Measurements from ENCODE around the gene MMRN2. TPM values are rescaled to one million over a fixed set of nuclear protein-coding genes. Genes with fewer than 3 reads are reported as not detected.

The MMRN2 gene
- total RNA-seq, 1 experiment from 2014 or later, result not detected

DNA sequence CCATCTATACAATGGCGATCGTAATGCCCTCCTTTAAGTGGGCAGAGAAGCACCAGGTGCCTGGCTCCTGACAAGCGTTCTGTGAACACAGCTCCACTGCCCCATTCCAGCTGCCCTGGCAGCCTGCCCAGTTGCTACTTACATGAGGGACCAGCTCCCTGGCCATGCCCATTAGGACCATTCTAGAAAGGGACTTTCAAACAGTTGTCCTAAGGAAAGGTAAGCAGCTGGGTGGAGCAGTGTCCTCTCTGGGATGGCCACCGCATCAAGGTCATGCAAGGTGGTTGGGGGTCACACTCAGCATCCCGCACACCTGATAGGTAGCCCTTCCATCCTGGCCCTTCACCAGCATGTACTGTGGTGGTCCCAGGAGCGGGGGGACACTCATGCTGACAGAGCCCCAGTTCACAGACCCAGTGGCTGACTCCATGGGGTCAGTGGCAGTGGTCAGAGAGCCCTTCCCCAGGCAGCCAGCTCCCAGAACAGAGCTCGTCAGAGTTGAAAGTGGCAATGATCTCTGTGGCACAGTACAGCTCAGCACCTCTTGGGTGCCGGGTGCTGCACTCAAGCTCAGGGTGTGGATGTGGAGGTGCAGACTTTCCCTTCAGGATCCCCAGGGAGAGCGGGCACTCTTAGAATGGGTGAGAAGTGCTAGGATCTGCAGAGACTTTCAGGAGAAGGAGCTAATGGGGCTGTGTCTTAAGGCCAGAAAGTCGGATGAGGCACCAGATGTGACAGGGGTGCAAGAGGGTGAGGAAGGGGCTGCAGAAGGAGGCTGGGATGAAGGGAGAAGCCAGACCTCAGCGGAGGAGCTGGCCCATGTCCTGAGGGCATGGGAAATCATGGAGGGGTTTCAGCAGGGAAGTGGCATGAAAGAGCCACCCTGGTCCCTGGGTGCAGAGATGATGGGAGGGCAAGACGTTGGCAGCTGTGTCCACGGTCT lies 10.9 kb downstream of the MMRN2 start:
- ChIA-PET POLR2A (ENCODE audit: low non-redundant PET) (no interaction called here), CTCF (no interaction called here)
- no peak for DNase-seq (ENCODE audit: low spot score)
- no TSS peak for BruUV-seq (replicated peaks)
- H3K4me3 ChIP-seq (ENCODE audit: low read depth, low read length, poor library complexity, severe bottlenecking), result no peak overlapping the region
- no peak for TF ChIP-seq EZH2 (IDR thresholded peaks at IDR 0.05; ENCODE audit: borderline replicate concordance, low read depth, low read length, poor library complexity, severe bottlenecking)
- TF ChIP-seq, protein P1, sequence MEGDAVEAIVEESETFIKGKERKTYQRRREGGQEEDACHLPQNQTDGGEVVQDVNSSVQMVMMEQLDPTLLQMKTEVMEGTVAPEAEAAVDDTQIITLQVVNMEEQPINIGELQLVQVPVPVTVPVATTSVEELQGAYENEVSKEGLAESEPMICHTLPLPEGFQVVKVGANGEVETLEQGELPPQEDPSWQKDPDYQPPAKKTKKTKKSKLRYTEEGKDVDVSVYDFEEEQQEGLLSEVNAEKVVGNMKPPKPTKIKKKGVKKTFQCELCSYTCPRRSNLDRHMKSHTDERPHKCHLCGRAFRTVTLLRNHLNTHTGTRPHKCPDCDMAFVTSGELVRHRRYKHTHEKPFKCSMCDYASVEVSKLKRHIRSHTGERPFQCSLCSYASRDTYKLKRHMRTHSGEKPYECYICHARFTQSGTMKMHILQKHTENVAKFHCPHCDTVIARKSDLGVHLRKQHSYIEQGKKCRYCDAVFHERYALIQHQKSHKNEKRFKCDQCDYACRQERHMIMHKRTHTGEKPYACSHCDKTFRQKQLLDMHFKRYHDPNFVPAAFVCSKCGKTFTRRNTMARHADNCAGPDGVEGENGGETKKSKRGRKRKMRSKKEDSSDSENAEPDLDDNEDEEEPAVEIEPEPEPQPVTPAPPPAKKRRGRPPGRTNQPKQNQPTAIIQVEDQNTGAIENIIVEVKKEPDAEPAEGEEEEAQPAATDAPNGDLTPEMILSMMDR (conservative IDR thresholded peaks at IDR 0.05; ENCODE audit: low read depth, low read length), result no peak
- no peaks in the 10 kb centered on the region for H3K27me3 ChIP-seq (replicated peaks; ENCODE audit: insufficient read depth, low read depth, low read length, poor library complexity)
- H3K27ac ChIP-seq (ENCODE audit: low read depth, low read length, poor library complexity, severe bottlenecking), result no peak overlapping the region
- H3K36me3 ChIP-seq (ENCODE audit: insufficient read depth, low read length, poor library complexity, severe bottlenecking), result no peaks in the 10 kb centered on the region
- no peaks in the 10 kb centered on the region for H3K4me1 ChIP-seq (ENCODE audit: insufficient read depth, low read length, poor library complexity, severe bottlenecking)
- no peaks in the 10 kb centered on the region for H3K9me3 ChIP-seq (ENCODE audit: low read depth, low read length, poor library complexity, severe bottlenecking)
- intact Hi-C loops (cut with micrococcal nuclease; ENCODE audit: unreplicated experiment), result no loop called here

DNA sequence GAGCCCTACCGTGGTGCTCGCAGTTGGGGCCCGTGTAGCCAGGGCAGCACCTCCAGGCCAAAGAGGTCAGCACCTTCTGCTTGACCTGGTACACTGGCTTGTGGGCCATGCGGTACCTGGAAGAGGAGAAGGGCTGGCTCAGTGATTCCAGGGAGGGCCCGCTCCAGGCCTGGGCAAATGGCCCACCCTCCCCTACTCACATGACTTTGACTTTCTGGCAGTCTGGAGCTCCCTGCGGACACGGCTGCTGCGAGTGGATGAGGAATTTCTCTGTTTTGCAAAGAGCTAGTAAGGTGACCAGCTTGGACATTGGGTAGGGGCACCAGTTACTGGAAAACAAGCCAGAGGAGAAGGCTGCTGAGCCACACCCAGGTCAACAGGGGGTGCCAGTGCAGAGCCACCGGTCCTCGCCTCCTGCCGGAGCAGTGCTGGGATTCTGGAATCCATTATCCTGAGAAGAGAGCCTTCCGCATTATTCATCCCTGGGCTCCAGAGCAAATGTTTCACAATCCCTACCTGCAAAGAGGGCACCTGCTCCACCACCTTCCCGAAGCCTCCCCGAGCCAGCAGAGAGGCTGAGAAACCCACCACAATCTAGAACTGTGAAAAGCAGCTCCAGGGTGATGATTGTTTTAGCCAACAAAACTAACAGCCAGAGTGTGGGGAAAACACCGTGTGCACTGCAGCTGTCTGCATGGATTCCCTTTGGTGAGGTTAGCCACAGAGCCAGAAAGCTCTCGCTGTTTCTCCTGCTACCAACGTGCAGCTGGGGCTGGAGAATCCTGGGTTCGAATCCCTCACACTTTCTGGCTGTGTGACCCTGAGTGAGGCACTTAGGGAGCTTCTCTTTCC lies 11.8 kb downstream of the MMRN2 start:
- ChIA-PET CTCF (interaction anchor here (0.5 kb wide), 1 partner anchor 342 kb away, joined by 5 read pairs; no protein-coding TSS in a partner anchor), POLR2A (ENCODE audit: low non-redundant PET) (no interaction called here)
- Histone ChIP-seq H3K4me3 (ENCODE audit: low read depth, low read length, poor library complexity, severe bottlenecking) (no peak overlapping the region), H3K27me3 (replicated peaks; ENCODE audit: insufficient read depth, low read depth, low read length, poor library complexity) (no peaks in the 10 kb centered on the region), H3K27ac (ENCODE audit: low read depth, low read length, poor library complexity, severe bottlenecking) (no peak overlapping the region), H3K36me3 (ENCODE audit: insufficient read depth, low read length, poor library complexity, severe bottlenecking) (no peaks in the 10 kb centered on the region), H3K4me1 (ENCODE audit: insufficient read depth, low read length, poor library complexity, severe bottlenecking) (no peaks in the 10 kb centered on the region), H3K9me3 (ENCODE audit: low read depth, low read length, poor library complexity, severe bottlenecking) (no peaks in the 10 kb centered on the region)
- BruUV-seq (replicated peaks), result no TSS peak
- TF ChIP-seq, protein P1 (conservative IDR thresholded peaks at IDR 0.05; ENCODE audit: low read depth, low read length), result peak; percentile 37; the same call in 1 of the 2 replicates
- no peak for TF ChIP-seq EZH2 (IDR thresholded peaks at IDR 0.05; ENCODE audit: borderline replicate concordance, low read depth, low read length, poor library complexity, severe bottlenecking)
- intact Hi-C loops (cut with micrococcal nuclease; ENCODE audit: unreplicated experiment), result no loop called here
- peak; percentile 46 for DNase-seq (ENCODE audit: low spot score)

DNA sequence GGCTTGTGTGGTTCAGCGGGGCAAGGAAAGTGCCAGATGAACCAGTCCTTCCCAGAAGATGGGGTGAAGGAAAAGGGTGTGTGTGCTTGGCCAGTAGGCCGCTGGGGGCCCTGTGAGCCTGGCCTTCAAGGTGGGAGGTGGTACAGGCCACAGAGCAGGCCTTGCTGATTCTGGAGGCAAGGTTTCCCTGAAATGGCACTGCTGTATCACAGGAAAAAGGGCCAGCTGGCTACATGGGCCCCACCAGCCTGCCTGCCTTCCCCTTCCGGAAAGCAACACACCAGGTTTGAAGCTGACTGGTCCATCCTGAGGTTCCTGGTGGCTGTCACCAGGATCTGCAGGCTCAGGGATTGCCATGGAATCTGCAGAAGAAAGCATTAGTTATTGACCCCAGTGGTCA lies 12.5 kb downstream of the MMRN2 start:
- no peaks in the 10 kb centered on the region for H3K27me3 ChIP-seq (replicated peaks; ENCODE audit: insufficient read depth, low read depth, low read length, poor library complexity)
- H3K36me3 ChIP-seq (ENCODE audit: insufficient read depth, low read length, poor library complexity, severe bottlenecking), result no peaks in the 10 kb centered on the region
- TF ChIP-seq EZH2 (IDR thresholded peaks at IDR 0.05; ENCODE audit: borderline replicate concordance, low read depth, low read length, poor library complexity, severe bottlenecking), result no peak
- TF ChIP-seq, protein P1 (conservative IDR thresholded peaks at IDR 0.05; ENCODE audit: low read depth, low read length), result no peak
- POLR2A ChIA-PET (ENCODE audit: low non-redundant PET), result no interaction called here
- DNase-seq (ENCODE audit: low spot score), result no peak
- no peak overlapping the region for H3K4me3 ChIP-seq (ENCODE audit: low read depth, low read length, poor library complexity, severe bottlenecking)
- no peaks in the 10 kb centered on the region for H3K9me3 ChIP-seq (ENCODE audit: low read depth, low read length, poor library complexity, severe bottlenecking)
- H3K27ac ChIP-seq (ENCODE audit: low read depth, low read length, poor library complexity, severe bottlenecking), result no peak overlapping the region
- intact Hi-C loops (cut with micrococcal nuclease; ENCODE audit: unreplicated experiment), result no loop called here
- BruUV-seq (replicated peaks), result no TSS peak
- CTCF ChIA-PET, result no interaction called here
- H3K4me1 ChIP-seq (ENCODE audit: insufficient read depth, low read length, poor library complexity, severe bottlenecking), result no peaks in the 10 kb centered on the region
